IMR-90 (cell line): ENCODE measurements around the gene RSRC1. TPM values are rescaled to one million over a fixed set of nuclear protein-coding genes. Genes with fewer than 3 reads are reported as not detected.
A peak's percentile ranks its signal among the peaks of the same experiment; 100 is the strongest.

Experiments used
- ATAC-seq: fragments of 200-7000 bp; cut with Tn5 transposase; 2 replicates; pipeline ENCODE4 v1.9.1; 2020; ENCODE audit warnings: low read depth, mild to moderate bottlenecking, moderate library complexity
- BruUV-seq: library from RNA; stranded (reverse); fragments of 400-500 nt; replicated peaks from 2 replicates; lab custom pipeline; 2021; lab: Mats Ljungman, UMichigan
- CTCF ChIA-PET: fragments of 300-600 bp; formaldehyde crosslinking; extraction: SDS; loops from one replicate; lab custom pipeline; 2021; ENCODE audit warnings: antibody characterized with exemption; lab: Yijun Ruan, JAX
- POLR2A ChIA-PET: fragments of 300-600 bp; sonication (Branson Sonifier 250); formaldehyde crosslinking; loops from one replicate; lab custom pipeline; 2022; ENCODE audit warnings: antibody characterized with exemption; ENCODE audit not compliant: unreplicated experiment; lab: Charles Lee
- DNase-seq: peaks from one replicate; pipeline ENCODE4 v3.0.0; 2013
- H2AFZ ChIP-seq: replicated peaks from 2 replicates; pipeline ENCODE3; 2013; ENCODE audit warnings: low read length, mild to moderate bottlenecking; ENCODE audit not compliant: poor library complexity
- H2AK5ac ChIP-seq: 2 replicates; pipeline ENCODE4 v1.6.1; 2013; ENCODE audit warnings: low read depth, low read length, inconsistent platforms
- H2AK9ac ChIP-seq: replicated peaks from 2 replicates; pipeline ENCODE3; 2013; ENCODE audit warnings: mild to moderate bottlenecking, low read depth, low read length, moderate library complexity; ENCODE audit not compliant: poor library complexity
- H2BK120ac ChIP-seq: 2 replicates; pipeline ENCODE4 v1.6.1; 2013; ENCODE audit warnings: low read depth, low read length, inconsistent platforms
- H2BK15ac ChIP-seq: 3 replicates; pipeline ENCODE4 v1.6.1; 2013; ENCODE audit warnings: low read depth, low read length, inconsistent platforms
- H2BK20ac ChIP-seq: 2 replicates; pipeline ENCODE4 v1.6.1; 2013; ENCODE audit warnings: low read depth, mild to moderate bottlenecking, inconsistent platforms, low read length, moderate library complexity
- H2BK5ac ChIP-seq: 2 replicates; pipeline ENCODE4 v1.6.1; 2013; ENCODE audit warnings: mild to moderate bottlenecking, low read depth, low read length, inconsistent platforms; ENCODE audit not compliant: poor library complexity, severe bottlenecking
- H3K14ac ChIP-seq: replicated peaks from 2 replicates; pipeline ENCODE4 v1.6.1; 2013; ENCODE audit warnings: low read depth, low read length, inconsistent platforms
- H3K18ac ChIP-seq: 2 replicates; pipeline ENCODE4 v1.6.1; 2013; ENCODE audit warnings: low read depth, low read length, control low read depth
- H3K23ac ChIP-seq: 2 replicates; pipeline ENCODE4 v1.6.1; 2013; ENCODE audit warnings: low read depth, low read length, inconsistent platforms
- H3K27ac ChIP-seq: 2 replicates; pipeline ENCODE4 v1.5.1; 2013; ENCODE audit warnings: mild to moderate bottlenecking, control low read depth, low read length; ENCODE audit not compliant: insufficient read depth
- H3K27me3 ChIP-seq: 2 replicates; pipeline ENCODE4 v1.6.1; 2013; ENCODE audit warnings: low read length; ENCODE audit not compliant: control insufficient read depth, insufficient read depth
- H3K36me3 ChIP-seq: 2 replicates; pipeline ENCODE4 v1.6.1; 2013; ENCODE audit warnings: low read length, mixed read lengths; ENCODE audit not compliant: control insufficient read depth, insufficient read depth
- H3K4ac ChIP-seq: 2 replicates; pipeline ENCODE4 v1.6.1; 2013; ENCODE audit warnings: low read depth, low read length, inconsistent platforms
- H3K4me1 ChIP-seq: 2 replicates; pipeline ENCODE4 v1.6.1; 2013; ENCODE audit warnings: low read length, mixed read lengths; ENCODE audit not compliant: control insufficient read depth, insufficient read depth
- H3K4me2 ChIP-seq: 2 replicates; pipeline ENCODE4 v1.6.1; 2013; ENCODE audit warnings: low read depth, mild to moderate bottlenecking, control low read depth, low read length, moderate library complexity
- H3K4me3 ChIP-seq: 2 replicates; pipeline ENCODE4 v1.5.1; 2013; ENCODE audit warnings: low read depth, mild to moderate bottlenecking, control low read depth, low read length, moderate library complexity; ENCODE audit not compliant: insufficient read depth
- H3K56ac ChIP-seq: 2 replicates; pipeline ENCODE4 v1.6.1; 2013; ENCODE audit warnings: low read length, inconsistent platforms; ENCODE audit not compliant: insufficient read depth; ENCODE audit errors: extremely low read depth
- H3K79me1 ChIP-seq, 2 experiments: 2 replicates each; pipeline ENCODE4 v1.6.1; 2013; ENCODE audit warnings: low read length in 2 of 2, inconsistent platforms in 1 of 2, low read depth in 1 of 2
- H3K9ac ChIP-seq: 2 replicates; pipeline ENCODE4 v1.6.1; 2013; ENCODE audit warnings: low read depth, low read length, control low read depth
- H3K9me1 ChIP-seq: 2 replicates; pipeline ENCODE4 v1.6.1; 2013; ENCODE audit warnings: low read length, inconsistent platforms; ENCODE audit not compliant: insufficient read depth
- H3K9me3 ChIP-seq: 2 replicates; pipeline ENCODE4 v1.6.1; 2013; ENCODE audit warnings: low read length; ENCODE audit not compliant: control insufficient read depth, insufficient read depth
- H4K20me1 ChIP-seq: 2 replicates; pipeline ENCODE4 v1.6.1; 2013; ENCODE audit warnings: low read length, inconsistent platforms; ENCODE audit not compliant: insufficient read depth
- H4K5ac ChIP-seq: 2 replicates; pipeline ENCODE4 v1.6.1; 2013; ENCODE audit warnings: mild to moderate bottlenecking, low read depth, low read length, control low read depth
- H4K8ac ChIP-seq, 2 experiments: 2 replicates each; pipeline ENCODE4 v1.6.1; 2013; ENCODE audit warnings: low read depth in 2 of 2, low read length in 2 of 2, control low read depth in 1 of 2, inconsistent platforms in 1 of 2
- H4K91ac ChIP-seq: 2 replicates; pipeline ENCODE4 v1.6.1; 2013; ENCODE audit warnings: low read depth, low read length, inconsistent platforms; ENCODE audit not compliant: insufficient read depth
- CTCF ChIP-seq: conservative IDR thresholded peaks from 2 replicates; pipeline ENCODE4 v1.5.1; 2012; ENCODE audit warnings: mild to moderate bottlenecking, low read depth, low read length, improper control_type of control experiment
- dilution Hi-C: fragments of 300-500 bp; cut with HindIII; formaldehyde crosslinking; loops from one replicate; pipeline ENCODE4 v1.14.3; 2018; ENCODE audit warnings: low sequenced_read_pairs; ENCODE audit not compliant: unreplicated experiment
- in situ Hi-C: fragments of 300-500 bp; cut with MboI; formaldehyde crosslinking; loops from 3 replicates; pipeline ENCODE4 v1.14.3; 2019; ENCODE audit warnings: low sequenced_read_pairs, inconsistent platforms, mixed read lengths
- intact Hi-C: fragments of 100-400 bp; cut with micrococcal nuclease; formaldehyde crosslinking; loops from 2 replicates; pipeline ENCODE4 v1.10.0; 2022
- polyA plus RNA-seq, 3 experiments: library from polyadenylated mRNA; depleted of rRNA; stranded (reverse); fragments of >200 nt; gene quantifications; 2 replicates each; pipeline ENCODE4 v1.2.3, GENCODE V29; 2012; ENCODE audit warnings: low replicate concordance in 1 of 3
- total RNA-seq: library from RNA; depleted of rRNA; stranded (reverse); fragments of >200 nt; gene quantifications from 2 replicates; pipeline ENCODE4 v1.2.3, GENCODE V29; 2012
- TF ChIP-seq, protein P1 (sequence below): fragments of 150-350 bp; IDR thresholded peaks from 2 replicates; pipeline ENCODE4 v1.6.1; 2017; ENCODE audit warnings: mild to moderate bottlenecking, antibody characterized with exemption, low read length, low read depth

The RSRC1 gene
- total and polyA plus RNA-seq, 2 of the 4 experiments (the other 2 are of a cell fraction), result 3.8 to 41.8 TPM

GRCh38 chr3:158520433-158520832 is 410.5 kb downstream of the RSRC1 start:
- no peak overlapping the region for H2BK20ac ChIP-seq
- no peak overlapping the region for H4K8ac ChIP-seq
- intact Hi-C loops, result loop anchor here (2.0 to 10.0 kb wide), 2 partner anchors 16 to 206 kb away; no protein-coding TSS in a partner anchor
- ATAC-seq (peak; percentile 40; the same call in 1 of the 2 replicates), DNase-seq (no peak)
- H3K9me3 ChIP-seq, result no peaks in the 10 kb centered on the region
- in situ Hi-C loops, result loop anchor here (10.0 kb wide), 1 partner anchor 906 kb away; no protein-coding TSS in a partner anchor
- POLR2A ChIA-PET, result no interaction called here
- no peak overlapping the region for H3K4ac ChIP-seq
- no TSS peak for BruUV-seq
- H3K9ac ChIP-seq, result no peak overlapping the region
- peaks cover 3% of the 10 kb centered on the region for H3K4me1 ChIP-seq
- no peaks in the 10 kb centered on the region for H3K36me3 ChIP-seq
- H2AK9ac ChIP-seq, result no peak overlapping the region
- H2BK120ac ChIP-seq, result no peak overlapping the region
- H3K18ac ChIP-seq, result no peak overlapping the region
- no peaks in the 10 kb centered on the region for H3K79me1 ChIP-seq
- no peaks in the 10 kb centered on the region for H4K20me1 ChIP-seq
- no peak overlapping the region for H4K91ac ChIP-seq
- no peak overlapping the region for H2AFZ ChIP-seq
- H2BK15ac ChIP-seq, result no peak overlapping the region
- no peak overlapping the region for H2BK5ac ChIP-seq
- no peak overlapping the region for H3K23ac ChIP-seq
- H3K27ac ChIP-seq, result no peak overlapping the region
- no peak overlapping the region for H3K14ac ChIP-seq
- dilution Hi-C loops, result no loop called here
- TF ChIP-seq, protein P1, sequence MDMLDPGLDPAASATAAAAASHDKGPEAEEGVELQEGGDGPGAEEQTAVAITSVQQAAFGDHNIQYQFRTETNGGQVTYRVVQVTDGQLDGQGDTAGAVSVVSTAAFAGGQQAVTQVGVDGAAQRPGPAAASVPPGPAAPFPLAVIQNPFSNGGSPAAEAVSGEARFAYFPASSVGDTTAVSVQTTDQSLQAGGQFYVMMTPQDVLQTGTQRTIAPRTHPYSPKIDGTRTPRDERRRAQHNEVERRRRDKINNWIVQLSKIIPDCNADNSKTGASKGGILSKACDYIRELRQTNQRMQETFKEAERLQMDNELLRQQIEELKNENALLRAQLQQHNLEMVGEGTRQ, result no peak
- TF ChIP-seq CTCF, result no peak
- CTCF ChIA-PET, result no interaction called here
- H3K4me3 ChIP-seq, result no peak overlapping the region
- no peak overlapping the region for H3K4me2 ChIP-seq
- no peak overlapping the region for H3K56ac ChIP-seq
- H3K9me1 ChIP-seq, result no peaks in the 10 kb centered on the region
- H3K27me3 ChIP-seq, result no peaks in the 10 kb centered on the region
- H2AK5ac ChIP-seq, result no peak overlapping the region
- H4K5ac ChIP-seq, result no peak overlapping the region
